ENCODE results near the gene CASQ1. TPM values are rescaled to one million over a fixed set of nuclear protein-coding genes. Genes with fewer than 3 reads are reported as not detected.
A peak's percentile ranks its signal among the peaks of the same experiment; 100 is the strongest.

Gene CASQ1
- total RNA-seq, 3 donors from 2014 or later = not detected

- ATAC-seq = no peak
- peak overlapping the region; percentile 87 for H3K4me3 Mint-ChIP-seq
- H3K9me3 Mint-ChIP-seq = no peaks in the 10 kb centered on the region
- H3K36me3 Mint-ChIP-seq (ENCODE audit: insufficient read depth) = peaks cover 9% of the 10 kb centered on the region
- DNase-seq = no peak
- no peaks in the 10 kb centered on the region for H3K27me3 Mint-ChIP-seq (ENCODE audit: low read depth)
- peaks cover 36% of the 10 kb centered on the region for H3K4me1 Mint-ChIP-seq (ENCODE audit: low read depth)
Measured at GRCh38 chr1:160204526-160205241, 14.3 kb downstream of the CASQ1 start.

GRCh38 chr1:160205242-160206035 is 15.1 kb downstream of the CASQ1 start, which contains the start of gene PEA15:
Gene PEA15 (plus strand): TSS chr1:160205384. CDS start chr1:160211545, 6,161 bp downstream.
- Mint-ChIP-seq H3K4me3 (peak within 1 kb of the TSS; percentile 87), H3K4me1 (ENCODE audit: low read depth) (peaks cover 43% of the 10 kb centered on the region), H3K9me3 (no peaks in the 10 kb centered on the region), H3K36me3 (ENCODE audit: insufficient read depth) (peaks cover 15% of the 10 kb centered on the region), H3K27me3 (ENCODE audit: low read depth) (no peaks in the 10 kb centered on the region)
- peak; percentile 86 to 89 for ATAC-seq
- DNase-seq = peak; percentile 67

- peaks cover 43% of the 10 kb centered on the region for H3K4me1 Mint-ChIP-seq (ENCODE audit: low read depth)
Measured at GRCh38 chr1:160206036-160206389, 15.6 kb downstream of the CASQ1 start.

GRCh38 chr1:160206421-160207117 is 16.2 kb downstream of the CASQ1 start:
- Mint-ChIP-seq H3K36me3 (ENCODE audit: insufficient read depth) (peaks cover 17% of the 10 kb centered on the region), H3K27me3 (ENCODE audit: low read depth) (no peaks in the 10 kb centered on the region), H3K4me1 (ENCODE audit: low read depth) (peaks cover 43% of the 10 kb centered on the region), H3K9me3 (no peaks in the 10 kb centered on the region), H3K4me3 (peak overlapping the region; percentile 87)
- no peak for DNase-seq
- no peak for ATAC-seq

More at GRCh38 chr1:160206036-160206389, 15.6 kb downstream of the CASQ1 start:
- Mint-ChIP-seq H3K27me3 (ENCODE audit: low read depth) (no peaks in the 10 kb centered on the region), H3K9me3 (no peaks in the 10 kb centered on the region), H3K4me3 (peak overlapping the region; percentile 87), H3K36me3 (ENCODE audit: insufficient read depth) (peaks cover 17% of the 10 kb centered on the region)
- DNase-seq = peak; percentile 57
- ATAC-seq = peak; percentile 75 to 76

- Mint-ChIP-seq H3K4me1 (ENCODE audit: low read depth) (peaks cover 43% of the 10 kb centered on the region), H3K27me3 (ENCODE audit: low read depth) (no peaks in the 10 kb centered on the region), H3K36me3 (ENCODE audit: insufficient read depth) (peaks cover 22% of the 10 kb centered on the region), H3K4me3 (peak overlapping the region; percentile 87), H3K9me3 (no peaks in the 10 kb centered on the region)
- ATAC-seq (no peak), DNase-seq (no peak)
Measured at GRCh38 chr1:160207118-160207650, 16.8 kb downstream of the CASQ1 start.

- no peaks in the 10 kb centered on the region for H3K27me3 Mint-ChIP-seq (ENCODE audit: low read depth)
- no peak for ATAC-seq
- H3K4me3 Mint-ChIP-seq = no peak overlapping the region
- DNase-seq = no peak
- no peaks in the 10 kb centered on the region for H3K9me3 Mint-ChIP-seq
- H3K36me3 Mint-ChIP-seq (ENCODE audit: insufficient read depth) = peaks cover 27% of the 10 kb centered on the region
- peaks cover 43% of the 10 kb centered on the region for H3K4me1 Mint-ChIP-seq (ENCODE audit: low read depth)
Measured at GRCh38 chr1:160207771-160208556, 17.6 kb downstream of the CASQ1 start.

GRCh38 chr1:160208557-160209320 is 18.4 kb downstream of the CASQ1 start:
- Mint-ChIP-seq H3K36me3 (ENCODE audit: insufficient read depth) (peaks cover 31% of the 10 kb centered on the region), H3K4me1 (ENCODE audit: low read depth) (peaks cover 43% of the 10 kb centered on the region), H3K9me3 (no peaks in the 10 kb centered on the region), H3K27me3 (ENCODE audit: low read depth) (no peaks in the 10 kb centered on the region), H3K4me3 (peak overlapping the region; percentile 0)
- no peak for DNase-seq
- ATAC-seq = no peak

- peaks cover 36% of the 10 kb centered on the region for H3K4me1 Mint-ChIP-seq (ENCODE audit: low read depth)
- no peaks in the 10 kb centered on the region for H3K9me3 Mint-ChIP-seq
- H3K4me3 Mint-ChIP-seq = no peak overlapping the region
- peaks cover 35% of the 10 kb centered on the region for H3K36me3 Mint-ChIP-seq (ENCODE audit: insufficient read depth)
- ATAC-seq (no peak), DNase-seq (no peak)
- no peaks in the 10 kb centered on the region for H3K27me3 Mint-ChIP-seq (ENCODE audit: low read depth)
Measured at GRCh38 chr1:160209321-160210046, 19.1 kb downstream of the CASQ1 start.

- Mint-ChIP-seq H3K9me3 (no peaks in the 10 kb centered on the region), H3K4me1 (ENCODE audit: low read depth) (peaks cover 33% of the 10 kb centered on the region), H3K36me3 (ENCODE audit: insufficient read depth) (peaks cover 43% of the 10 kb centered on the region), H3K27me3 (ENCODE audit: low read depth) (no peaks in the 10 kb centered on the region), H3K4me3 (no peak overlapping the region)
- no peak for DNase-seq
- ATAC-seq = no peak
Measured at GRCh38 chr1:160210561-160210960, 20.2 kb downstream of the CASQ1 start.

GRCh38 chr1:160211046-160211790 is 20.8 kb downstream of the CASQ1 start:
- Mint-ChIP-seq H3K27me3 (ENCODE audit: low read depth) (no peaks in the 10 kb centered on the region), H3K4me1 (ENCODE audit: low read depth) (peaks cover 30% of the 10 kb centered on the region), H3K36me3 (ENCODE audit: insufficient read depth) (peaks cover 50% of the 10 kb centered on the region), H3K4me3 (no peak overlapping the region), H3K9me3 (no peaks in the 10 kb centered on the region)
- no peak for ATAC-seq
- DNase-seq = no peak

GRCh38 chr1:160214481-160215140 is 24.2 kb downstream of the CASQ1 start:
- Mint-ChIP-seq H3K27me3 (ENCODE audit: low read depth) (no peaks in the 10 kb centered on the region), H3K4me3 (no peak overlapping the region), H3K4me1 (ENCODE audit: low read depth) (peaks cover 7% of the 10 kb centered on the region), H3K9me3 (no peaks in the 10 kb centered on the region), H3K36me3 (ENCODE audit: insufficient read depth) (peaks cover 48% of the 10 kb centered on the region)
- ATAC-seq (no peak), DNase-seq (no peak)

GRCh38 chr1:160216301-160216700 is 25.9 kb downstream of the CASQ1 start:
- no peak for ATAC-seq
- Mint-ChIP-seq H3K36me3 (ENCODE audit: insufficient read depth) (peaks cover 47% of the 10 kb centered on the region), H3K4me1 (ENCODE audit: low read depth) (no peaks in the 10 kb centered on the region), H3K9me3 (no peaks in the 10 kb centered on the region), H3K4me3 (no peak overlapping the region), H3K27me3 (ENCODE audit: low read depth) (no peaks in the 10 kb centered on the region)
- no peak for DNase-seq
